Lung (tissue), 12 donors: Measurements from ENCODE around the gene FOLR2. TPM values are rescaled to one million over a fixed set of nuclear protein-coding genes. Genes with fewer than 3 reads are reported as not detected.

ENCODE experiments used
- ATAC-seq: fragments of 200-7000 bp; cut with Tn5 transposase; one replicate; pipeline ENCODE4 v1.9.1; 2020; ENCODE audit warnings: moderate number of reproducible peaks; ENCODE audit not compliant: insufficient read depth, low FRiP score
- DNase-seq, 3 donors: peaks; one replicate each; pipeline ENCODE4 v3.0.0-alpha.2; 2013 to 2017
- H3K27ac ChIP-seq, 2 donors: one replicate each; pipeline ENCODE4 v1.5.1; 2013; ENCODE audit warnings: mild to moderate bottlenecking in 2 of 2, moderate library complexity in 2 of 2, control low read depth in 1 of 2, inconsistent platforms in 1 of 2, low read depth in 1 of 2, low read length in 1 of 2
- H3K27me3 ChIP-seq, 3 donors: one replicate each; pipeline ENCODE4 v1.5.1; 2013; ENCODE audit warnings: low read length in 2 of 3; ENCODE audit not compliant: control insufficient read depth in 3 of 3, insufficient read depth in 3 of 3
- H3K36me3 ChIP-seq, 4 donors: one replicate each; pipeline ENCODE4 v1.5.1; 2013; ENCODE audit warnings: low read length in 4 of 4, mild to moderate bottlenecking in 1 of 4, moderate library complexity in 1 of 4; ENCODE audit not compliant: control insufficient read depth in 4 of 4, insufficient read depth in 4 of 4
- H3K4me1 ChIP-seq, 5 donors: one replicate each; pipeline ENCODE4 v1.5.1; 2013; ENCODE audit warnings: low read length in 5 of 5, mild to moderate bottlenecking in 2 of 5, moderate library complexity in 1 of 5; ENCODE audit not compliant: control insufficient read depth in 5 of 5, insufficient read depth in 5 of 5
- H3K4me3 ChIP-seq: one replicate; pipeline ENCODE4 v1.5.1; 2013; ENCODE audit warnings: mild to moderate bottlenecking, control low read depth, moderate library complexity
- H3K9ac ChIP-seq, 2 donors: one replicate each; pipeline ENCODE4 v1.5.1; 2013; ENCODE audit warnings: low read length in 2 of 2, control low read depth in 1 of 2; ENCODE audit not compliant: insufficient read depth in 1 of 2
- H3K9me3 ChIP-seq, 4 donors: one replicate each; pipeline ENCODE4 v1.5.1; 2013; ENCODE audit warnings: low read length in 3 of 4, mild to moderate bottlenecking in 1 of 4, moderate library complexity in 1 of 4; ENCODE audit not compliant: control insufficient read depth in 4 of 4, insufficient read depth in 3 of 4
- CTCF ChIP-seq: IDR thresholded peaks from 2 replicates; pipeline ENCODE4 v1.5.1; 2012; ENCODE audit warnings: mild to moderate bottlenecking; ENCODE audit errors: control extremely low read depth, extremely low read depth
- WGBS, 2 donors: extraction: QIAGEN DNeasy Blood & Tissue Kit; methylation state at CpG; one replicate each; pipeline ENCODE4 v1.1.7; 2013; 5-methylcytosine and 5-hydroxymethylcytosine counted together
- polyA plus RNA-seq, 2 donors: library from polyadenylated mRNA; stranded (reverse); fragments of 200-250 nt; gene quantifications; one replicate each; pipeline ENCODE4 v1.2.1, GENCODE V29; 2013
- total RNA-seq, 2 donors: library from RNA; depleted of rRNA in 1 of 2; stranded (reverse); fragments of >200 nt in 1 of 2; gene quantifications; one replicate each; pipeline ENCODE4 v1.2.1, GENCODE V29; 2014 to 2021
- donor health status: control.
- donor health status: control.
- donor health status: Bipolar disorder and iron deficiency.
- donor health status: healthy.
- donor health status: DM: yes; HTN: yes; CAD: no.

FOLR2 gene
- total and polyA plus RNA-seq, 4 donors: 3.2 to 19.7 (median 10.2) TPM

- no peak for ATAC-seq
- no peak overlapping the region for H3K27ac ChIP-seq
These were observed 26.8 kb downstream of the FOLR2 start for GRCh38 chr11:72243173-72244059.

GRCh38 chr11:72244060-72244360 is 27.4 kb downstream of the FOLR2 start, which contains the start of gene PHOX2A:
TSS of gene PHOX2A (minus strand) at chr11:72244176. CDS start at chr11:72244004, 172 bp downstream.
- 4 to 6% methylated on average over 24 to 37 of the region's 37 CpGs for WGBS, 2 donors
- no peak within 1 kb of the TSS for H3K9ac ChIP-seq
- H3K27me3 ChIP-seq: peaks cover 0 to 80% (median 71%) of the 10 kb centered on the region in 3 donors
- TF ChIP-seq CTCF: no peak
- peaks cover 0 to 18% (median 10%) of the 10 kb centered on the region in 5 donors for H3K4me1 ChIP-seq
- DNase-seq: no peak
- H3K9me3 ChIP-seq: no peaks in the 10 kb centered on the region
- ATAC-seq: no peak
- no peak within 1 kb of the TSS for H3K4me3 ChIP-seq
- no peaks in the 10 kb centered on the region for H3K36me3 ChIP-seq
- H3K27ac ChIP-seq: no peak within 1 kb of the TSS

More at GRCh38 chr11:72243173-72244059, 26.8 kb downstream of the FOLR2 start:
- peaks cover 0 to 24% (median 10%) of the 10 kb centered on the region in 5 donors for H3K4me1 ChIP-seq
- 15 to 21% methylated on average over 47 to 58 of the region's 58 CpGs for WGBS, 2 donors
- H3K4me3 ChIP-seq: no peak overlapping the region
- peaks cover 0 to 1% (median under 1%) of the 10 kb centered on the region in 4 donors for H3K36me3 ChIP-seq
- H3K27me3 ChIP-seq: peaks cover 0 to 76% (median 69%) of the 10 kb centered on the region in 3 donors
- DNase-seq: no peak
- TF ChIP-seq CTCF: no peak
- H3K9ac ChIP-seq: no peak overlapping the region
- no peaks in the 10 kb centered on the region for H3K9me3 ChIP-seq

DNA sequence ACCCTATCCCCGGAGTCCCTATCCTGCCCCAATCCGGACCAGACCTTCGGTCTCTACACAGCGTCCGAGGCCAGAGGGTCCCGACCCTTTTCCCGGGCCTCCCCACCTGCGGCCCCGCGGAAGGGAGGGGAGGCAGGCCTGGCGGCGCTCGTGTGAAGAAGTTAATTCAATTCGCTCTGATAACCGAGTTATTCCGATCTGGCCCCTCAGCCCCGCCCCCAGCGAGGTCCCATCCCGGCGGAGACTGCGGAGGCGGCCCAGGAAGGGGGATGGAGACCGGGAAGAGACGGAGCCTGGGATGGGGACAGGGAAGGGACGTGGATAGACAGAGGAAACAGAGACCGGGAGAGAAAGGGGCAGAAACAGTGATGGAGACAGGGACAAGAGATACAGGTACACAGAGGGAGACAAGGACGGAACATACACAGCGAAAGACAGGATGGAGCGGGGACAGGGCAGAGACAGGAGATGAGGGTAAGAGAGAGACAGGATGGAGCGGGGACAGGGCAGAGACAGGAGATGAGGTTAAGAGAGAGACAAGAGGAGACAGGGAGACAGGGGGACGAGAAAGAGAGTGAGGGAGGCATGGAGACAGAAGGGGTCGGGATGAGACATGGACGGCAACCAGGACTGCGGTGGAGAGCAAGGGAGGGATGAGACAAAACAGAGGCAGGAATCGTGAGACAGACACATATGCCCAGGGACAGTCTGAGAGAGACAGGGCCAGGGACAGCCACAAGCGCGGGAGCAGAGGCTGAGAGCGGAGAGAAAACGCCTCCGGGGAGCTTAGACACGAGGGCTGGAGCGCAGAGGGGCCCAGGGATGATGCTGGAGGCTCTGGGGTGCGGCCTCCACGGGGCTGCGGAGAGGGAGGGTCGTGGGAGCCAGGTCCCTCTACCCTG is 28.0 kb downstream of the FOLR2 start:
- Histone ChIP-seq H3K4me3 (no peak overlapping the region), H3K36me3 (no peaks in the 10 kb centered on the region), H3K9me3 (no peaks in the 10 kb centered on the region), H3K9ac (no peak overlapping the region), H3K27me3 (peaks cover 0 to 80% (median 68%) of the 10 kb centered on the region in 3 donors), H3K27ac (no peak overlapping the region), H3K4me1 (peaks cover 0 to 12% (median 7%) of the 10 kb centered on the region in 5 donors)
- no peak for DNase-seq
- no peak for ATAC-seq
- TF ChIP-seq CTCF: no peak
- 7 to 8% methylated on average over 46 of the region's 46 CpGs for WGBS, 2 donors
